Erythroblast (primary cell): ENCODE measurements around the gene ZEB2.
A peak's percentile ranks its signal among the peaks of the same experiment; 100 is the strongest.

ENCODE experiments used
- DNase-seq, 2 experiments: peaks; one replicate each; lab custom pipeline; 2025; lab: John Stamatoyannopoulos, UW
- GATA1 ChIP-seq: IDR thresholded peaks from 2 replicates; pipeline ENCODE4 v1.6.1; 2011; ENCODE audit warnings: low read depth, mild to moderate bottlenecking, control low read depth, low read length, moderate library complexity
- POLR2A ChIP-seq: IDR thresholded peaks from 2 replicates; pipeline ENCODE4 v1.6.1; 2011; ENCODE audit warnings: mild to moderate bottlenecking, low read length

ZEB2 gene

GRCh38 chr2:144441711-144442141, 78.2 kb downstream of the ZEB2 start:
- peak; percentile 76 to 93 for DNase-seq
- peak; percentile 35 for TF ChIP-seq POLR2A
- no peak for TF ChIP-seq GATA1

GRCh38 chr2:144439993-144440392, 79.9 kb downstream of the ZEB2 start:
- no peak for TF ChIP-seq POLR2A
- no peak for TF ChIP-seq GATA1
- peak; percentile 19 to 48 for DNase-seq

DNA sequence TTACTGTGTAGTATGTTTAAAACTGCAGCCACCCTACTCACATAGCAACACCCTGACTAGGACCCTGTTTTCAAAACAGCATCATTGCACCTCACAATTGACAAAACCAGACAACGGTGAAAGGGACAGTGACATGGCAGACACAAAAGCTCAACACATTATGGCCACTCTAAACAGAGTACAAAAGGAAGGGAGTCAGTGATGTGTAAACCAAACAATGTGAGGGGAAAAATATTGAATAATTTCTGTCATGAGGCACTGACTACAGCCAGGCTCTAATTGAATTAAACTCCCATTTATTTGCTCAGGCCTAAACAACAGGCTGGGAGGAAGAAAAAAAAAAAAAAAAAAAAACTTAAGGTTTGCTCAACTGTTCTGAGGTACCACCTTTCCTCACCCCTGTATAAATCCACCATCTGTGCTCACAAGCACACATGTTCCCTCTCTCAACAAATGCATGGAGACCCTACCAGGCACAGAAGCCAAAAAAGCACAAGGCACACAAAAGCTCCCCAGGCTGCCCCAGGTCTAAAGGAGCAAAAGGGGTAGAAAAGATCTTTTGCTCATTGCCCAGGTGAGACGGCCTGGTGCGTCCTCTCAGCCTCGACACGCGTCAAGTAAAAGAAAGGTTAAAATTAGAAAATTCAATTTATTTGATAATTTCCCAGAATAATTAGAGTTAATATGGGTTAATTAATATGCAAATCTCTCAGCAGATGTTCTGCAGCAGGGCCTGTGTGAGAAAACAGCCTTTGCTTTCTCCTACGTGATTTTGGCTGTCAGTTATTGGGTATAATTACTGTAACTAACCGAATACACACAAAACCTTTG, 80.9 kb downstream of the ZEB2 start:
- no peak for DNase-seq
- no peak for TF ChIP-seq POLR2A
- no peak for TF ChIP-seq GATA1

- DNase-seq, result no peak
- TF ChIP-seq GATA1, result no peak
- TF ChIP-seq POLR2A, result no peak
Observed at GRCh38 chr2:144437636-144438035, 82.3 kb downstream of the ZEB2 start.

GRCh38 chr2:144434425-144435222, 85.3 kb downstream of the ZEB2 start:
- no peak for TF ChIP-seq POLR2A
- peak in 1 of 2 experiments; percentile 51 for DNase-seq

GRCh38 chr2:144432921-144433320, 87.0 kb downstream of the ZEB2 start:
- no peak for TF ChIP-seq GATA1
- TF ChIP-seq POLR2A, result no peak
- no peak for DNase-seq

DNA sequence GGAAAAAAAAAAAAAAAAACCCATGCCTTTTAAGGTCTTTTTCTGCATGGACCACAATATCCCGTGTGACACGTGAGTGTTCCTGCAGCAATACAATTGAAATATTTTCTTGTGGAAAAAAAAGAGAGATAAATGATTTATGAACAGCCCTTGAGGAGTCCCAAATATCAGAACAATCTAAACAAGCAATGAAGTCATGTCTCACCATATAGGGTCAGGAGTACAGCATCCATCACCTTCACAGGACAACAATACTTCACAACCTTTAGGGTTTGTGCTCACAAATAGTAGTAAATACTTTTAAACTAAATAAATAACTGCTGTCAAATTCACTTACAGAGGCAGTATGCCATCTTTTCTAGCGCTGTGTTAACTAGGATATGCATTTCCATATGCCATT, 87.9 kb downstream of the ZEB2 start:
- no peak for DNase-seq
- no peak for TF ChIP-seq POLR2A
- TF ChIP-seq GATA1, result no peak

- TF ChIP-seq GATA1 (no peak), POLR2A (no peak)
- DNase-seq, result no peak
Observed at GRCh38 chr2:144431392-144431783, 88.5 kb downstream of the ZEB2 start.

DNA sequence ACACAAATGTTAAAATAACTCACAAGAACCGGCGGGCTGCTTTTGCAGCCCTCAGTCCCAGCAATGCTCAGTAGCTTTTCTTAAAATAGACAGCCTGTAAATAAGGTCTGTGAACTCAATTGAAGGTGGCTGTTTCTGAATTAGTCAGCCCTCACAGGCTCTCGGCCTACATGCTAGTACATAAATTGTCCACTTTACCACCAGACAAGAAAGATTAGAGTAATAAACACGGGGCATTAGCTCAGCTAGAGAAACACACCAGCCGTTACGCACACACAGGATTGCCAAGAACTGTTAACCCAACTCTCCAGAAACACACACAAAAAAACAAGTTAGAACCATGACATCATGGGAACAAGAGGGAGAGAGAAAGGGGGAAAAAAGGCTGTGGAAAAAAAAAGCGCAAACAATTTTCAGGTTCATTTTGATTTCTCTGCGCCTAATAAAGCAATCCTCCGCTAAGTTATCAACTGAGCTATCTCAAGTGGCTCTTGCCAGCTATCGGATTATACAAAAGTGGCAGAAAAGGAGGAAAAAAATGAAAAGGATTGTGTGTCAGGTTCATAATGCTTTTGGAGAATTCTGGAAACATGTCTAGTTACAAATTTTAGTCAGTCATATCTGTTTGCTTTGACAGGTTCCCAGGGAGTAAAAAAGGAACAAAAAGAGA, 89.1 kb downstream of the ZEB2 start:
- no peak for TF ChIP-seq GATA1
- no peak for TF ChIP-seq POLR2A
- DNase-seq, result no peak

DNA sequence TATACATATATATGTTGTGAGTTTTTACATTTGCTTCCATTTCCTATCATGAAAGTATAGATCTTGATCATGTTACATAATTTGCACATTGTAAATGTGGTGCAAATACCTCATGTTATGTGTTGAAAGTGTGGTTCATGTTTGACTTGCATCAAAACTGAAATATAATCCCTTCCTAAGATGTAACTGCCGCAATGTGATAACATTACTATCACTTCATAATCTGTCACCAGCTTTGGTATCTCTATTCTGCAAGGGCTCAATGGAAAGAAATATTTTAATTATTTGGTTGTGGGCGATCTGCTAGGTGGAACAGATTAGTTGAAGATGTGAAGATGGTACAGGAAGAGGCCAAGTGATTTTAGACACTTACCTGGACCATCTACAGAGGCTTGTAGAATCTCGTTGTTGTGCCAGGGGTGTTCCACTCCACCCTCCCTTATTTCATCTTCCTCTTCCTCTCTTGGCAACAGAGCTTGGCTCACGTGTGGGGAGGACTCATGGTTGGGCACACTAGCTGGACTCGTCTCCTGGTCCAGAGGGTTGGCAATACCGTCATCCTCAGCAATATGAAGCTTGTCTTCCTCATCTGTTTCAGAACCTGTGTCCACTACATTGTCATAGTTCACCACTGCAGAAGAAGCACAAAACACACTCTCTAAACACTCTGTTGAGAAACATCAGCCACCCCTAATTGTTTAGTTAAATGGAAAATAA, 90.4 kb downstream of the ZEB2 start:
- DNase-seq, result peak; percentile 46 to 70
- TF ChIP-seq POLR2A (no peak), GATA1 (no peak)

DNA sequence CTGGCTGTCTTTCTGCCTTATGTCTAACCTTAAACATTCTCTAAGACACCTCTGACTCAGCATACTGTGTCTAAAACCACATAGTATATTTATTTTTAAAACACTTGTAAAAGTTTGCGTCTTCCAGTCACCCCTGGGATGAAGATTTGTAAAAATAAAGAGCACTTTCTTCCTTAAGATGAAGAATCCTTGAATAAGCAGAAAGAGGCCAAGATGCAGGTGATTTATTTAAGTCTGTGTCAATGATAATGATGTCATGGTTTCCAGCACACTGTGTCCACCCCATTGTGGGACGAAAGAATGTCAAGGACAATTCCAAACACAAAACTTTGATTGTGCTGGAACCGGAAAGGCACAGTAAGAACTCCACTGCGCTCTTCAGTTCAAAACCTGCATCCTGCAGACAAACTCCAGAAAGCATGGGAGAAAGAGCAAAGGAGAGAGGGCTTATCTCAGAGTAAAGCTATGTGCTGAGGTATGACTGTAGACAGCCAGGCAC, 92.9 kb downstream of the ZEB2 start:
- TF ChIP-seq POLR2A (no peak), GATA1 (no peak)
- DNase-seq, result no peak

GRCh38 chr2:144426355-144426754, 93.6 kb downstream of the ZEB2 start:
- DNase-seq, result no peak
- TF ChIP-seq POLR2A (no peak), GATA1 (no peak)

DNA sequence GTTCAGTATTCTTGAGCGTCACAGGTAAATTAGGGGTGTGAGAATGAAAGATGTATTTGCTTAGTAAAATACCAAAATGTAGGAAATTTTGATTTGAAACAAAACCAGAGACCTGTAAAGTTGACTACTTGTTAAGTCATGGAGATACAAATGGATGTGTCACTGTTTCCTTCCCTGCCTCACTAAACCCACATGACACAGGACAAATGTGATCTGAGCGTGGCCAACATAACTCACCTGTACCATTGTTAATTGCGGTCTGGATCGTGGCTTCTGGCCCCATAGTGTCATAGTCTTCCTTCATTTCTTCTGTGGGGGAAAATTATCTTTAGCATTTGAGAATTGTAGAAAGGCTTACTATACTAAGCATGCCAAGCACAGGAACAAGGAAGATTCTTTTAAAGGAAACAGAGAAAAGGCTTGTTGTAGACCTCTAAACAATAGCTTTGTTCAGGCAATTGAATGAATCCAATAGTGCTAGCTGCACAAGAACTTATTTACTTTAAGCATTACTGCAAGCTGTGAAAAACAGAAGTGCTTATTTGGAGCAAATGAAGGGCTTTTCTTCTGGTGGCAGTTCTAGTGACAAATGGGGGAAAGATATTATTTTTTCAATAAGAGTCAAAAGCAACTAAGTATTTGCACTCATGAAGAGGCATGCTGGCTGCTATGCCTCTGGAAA, 95.2 kb downstream of the ZEB2 start:
- TF ChIP-seq POLR2A (no peak), GATA1 (no peak)

More for the DNA sequence above, 95.2 kb downstream of the ZEB2 start:
- no peak for DNase-seq
